ENCODE measurements around the gene CASQ2.

GRCh38 chr1:115765091-115765490, 3.4 kb downstream of the CASQ2 start:
- TF ChIP-seq POLR2A (IDR thresholded peaks at IDR 0.05) = no peak
- TF ChIP-seq, protein P1, sequence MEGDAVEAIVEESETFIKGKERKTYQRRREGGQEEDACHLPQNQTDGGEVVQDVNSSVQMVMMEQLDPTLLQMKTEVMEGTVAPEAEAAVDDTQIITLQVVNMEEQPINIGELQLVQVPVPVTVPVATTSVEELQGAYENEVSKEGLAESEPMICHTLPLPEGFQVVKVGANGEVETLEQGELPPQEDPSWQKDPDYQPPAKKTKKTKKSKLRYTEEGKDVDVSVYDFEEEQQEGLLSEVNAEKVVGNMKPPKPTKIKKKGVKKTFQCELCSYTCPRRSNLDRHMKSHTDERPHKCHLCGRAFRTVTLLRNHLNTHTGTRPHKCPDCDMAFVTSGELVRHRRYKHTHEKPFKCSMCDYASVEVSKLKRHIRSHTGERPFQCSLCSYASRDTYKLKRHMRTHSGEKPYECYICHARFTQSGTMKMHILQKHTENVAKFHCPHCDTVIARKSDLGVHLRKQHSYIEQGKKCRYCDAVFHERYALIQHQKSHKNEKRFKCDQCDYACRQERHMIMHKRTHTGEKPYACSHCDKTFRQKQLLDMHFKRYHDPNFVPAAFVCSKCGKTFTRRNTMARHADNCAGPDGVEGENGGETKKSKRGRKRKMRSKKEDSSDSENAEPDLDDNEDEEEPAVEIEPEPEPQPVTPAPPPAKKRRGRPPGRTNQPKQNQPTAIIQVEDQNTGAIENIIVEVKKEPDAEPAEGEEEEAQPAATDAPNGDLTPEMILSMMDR (IDR thresholded peaks at IDR 0.05) = no peak
